Kidney (tissue), 14 donors: ENCODE data around the gene WWOX. TPM values are rescaled to one million over a fixed set of nuclear protein-coding genes. Genes with fewer than 3 reads are reported as not detected.

Experiments used
- DNase-seq, 5 donors: peaks; one replicate each; pipeline ENCODE4 v3.0.0-alpha.2; 2013 to 2020
- FAIRE-seq: peaks from 2 replicates; lab custom pipeline; 2012; peaks lifted over from hg19 to GRCh38; lab: Jason Lieb, UNC
- H3K27ac ChIP-seq, 2 donors: one replicate each; pipeline ENCODE4 v1.7.0; 2013; ENCODE audit warnings: low read depth in 2 of 2, low read length in 2 of 2, inconsistent platforms in 1 of 2
- H3K27me3 ChIP-seq: one replicate; pipeline ENCODE4 v1.7.1; 2013; ENCODE audit warnings: low read length, inconsistent platforms; ENCODE audit not compliant: control insufficient read depth, insufficient read depth
- H3K36me3 ChIP-seq, 3 donors: one replicate each; pipeline versions ENCODE4 v1.7.0 to v1.7.1; 2013; ENCODE audit warnings: low read length in 3 of 3, control low read depth in 1 of 3, inconsistent platforms in 1 of 3; ENCODE audit not compliant: insufficient read depth in 3 of 3, control insufficient read depth in 2 of 3
- H3K4me1 ChIP-seq, 3 donors: one replicate each; pipeline versions ENCODE4 v1.7.0 to v1.7.1; 2013; ENCODE audit warnings: low read length in 3 of 3, inconsistent platforms in 1 of 3, low read depth in 1 of 3; ENCODE audit not compliant: control insufficient read depth in 2 of 3, insufficient read depth in 2 of 3
- H3K4me3 ChIP-seq, 3 donors: one replicate each; pipeline versions ENCODE4 v1.7.0 to v1.8.1; 2013; ENCODE audit warnings: low read length in 3 of 3, control low read depth in 1 of 3, inconsistent platforms in 1 of 3
- H3K9ac ChIP-seq, 3 donors: one replicate each; pipeline versions ENCODE4 v1.7.0 to v1.7.1; 2013; ENCODE audit warnings: low read length in 3 of 3, control low read depth in 1 of 3, inconsistent platforms in 1 of 3
- H3K9me3 ChIP-seq, 3 donors: one replicate each; pipeline versions ENCODE4 v1.7.0 to v1.7.1; 2013; ENCODE audit warnings: low read length in 3 of 3, control low read depth in 1 of 3, inconsistent platforms in 1 of 3; ENCODE audit not compliant: control insufficient read depth in 2 of 3, insufficient read depth in 1 of 3
- intact Hi-C: fragments of 100-400 bp; cut with DNase I; formaldehyde crosslinking; loops from one replicate; pipeline ENCODE4 v1.11.1; 2022
- polyA plus RNA-seq: library from polyadenylated mRNA; stranded (reverse); fragments of 350-450 nt; fragmentation: Illumina TruSeq; extraction: RNeasy Lipid Tissue Mini Kit (QIAGEN cat#74804); gene quantifications from one replicate; pipeline ENCODE4 v1.2.3, GENCODE V29; 2014; ENCODE audit warnings: low read depth, low replicate concordance; ENCODE audit not compliant: insufficient read depth
- total RNA-seq: library from RNA; stranded (reverse); fragmentation: NEBNext Ultra II Directional; extraction: Animal tissue kit (Norgen Biotek cat#: 25700); gene quantifications from one replicate; pipeline ENCODE4 v1.2.1, GENCODE V29; 2021
- TF ChIP-seq, protein P1 (sequence below): IDR thresholded peaks from 3 replicates; pipeline ENCODE4 v1.5.1; 2012; ENCODE audit warnings: mild to moderate bottlenecking, moderate library complexity, borderline replicate concordance; ENCODE audit not compliant: insufficient read depth; ENCODE audit errors: extremely low read depth
- donor health status: control.
- donor health status: control.
- donor health status: control.
- donor health status: control.
- donor health status: control.
- donor health status: DM: yes; HTN: yes; CAD: no.
- donor health status: Normal renal cell carcinoma (clear cell type).

Gene WWOX
- total and polyA plus RNA-seq, 2 donors from 2014 or later: 22.5 to 30.3 TPM

DNA sequence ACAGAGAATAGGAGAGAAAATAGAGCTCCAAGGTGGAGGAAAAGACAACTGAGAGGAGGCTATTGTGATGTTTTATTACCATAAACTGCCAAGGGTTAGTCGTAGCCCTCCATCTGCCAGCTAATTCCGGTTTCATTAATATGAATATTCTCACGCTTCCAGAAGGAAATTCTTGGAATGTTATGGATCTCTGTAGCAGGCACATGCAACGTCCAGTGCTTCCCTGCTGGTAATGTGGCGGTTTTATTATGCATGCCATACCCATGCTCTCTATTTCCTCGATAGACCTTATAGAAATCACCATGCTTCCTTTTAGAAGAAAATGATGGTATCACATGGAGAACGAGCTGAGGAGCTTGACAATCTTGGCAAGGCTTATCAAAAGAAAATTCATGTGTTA is 1037.5 kb downstream of the WWOX start:
- intact Hi-C loops: no loop called here
- H3K27me3 ChIP-seq: no peaks in the 10 kb centered on the region
- TF ChIP-seq, protein P1, sequence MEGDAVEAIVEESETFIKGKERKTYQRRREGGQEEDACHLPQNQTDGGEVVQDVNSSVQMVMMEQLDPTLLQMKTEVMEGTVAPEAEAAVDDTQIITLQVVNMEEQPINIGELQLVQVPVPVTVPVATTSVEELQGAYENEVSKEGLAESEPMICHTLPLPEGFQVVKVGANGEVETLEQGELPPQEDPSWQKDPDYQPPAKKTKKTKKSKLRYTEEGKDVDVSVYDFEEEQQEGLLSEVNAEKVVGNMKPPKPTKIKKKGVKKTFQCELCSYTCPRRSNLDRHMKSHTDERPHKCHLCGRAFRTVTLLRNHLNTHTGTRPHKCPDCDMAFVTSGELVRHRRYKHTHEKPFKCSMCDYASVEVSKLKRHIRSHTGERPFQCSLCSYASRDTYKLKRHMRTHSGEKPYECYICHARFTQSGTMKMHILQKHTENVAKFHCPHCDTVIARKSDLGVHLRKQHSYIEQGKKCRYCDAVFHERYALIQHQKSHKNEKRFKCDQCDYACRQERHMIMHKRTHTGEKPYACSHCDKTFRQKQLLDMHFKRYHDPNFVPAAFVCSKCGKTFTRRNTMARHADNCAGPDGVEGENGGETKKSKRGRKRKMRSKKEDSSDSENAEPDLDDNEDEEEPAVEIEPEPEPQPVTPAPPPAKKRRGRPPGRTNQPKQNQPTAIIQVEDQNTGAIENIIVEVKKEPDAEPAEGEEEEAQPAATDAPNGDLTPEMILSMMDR: no peak
- H3K9ac ChIP-seq: no peak overlapping the region
- no peak overlapping the region for H3K4me3 ChIP-seq
- no peaks in the 10 kb centered on the region for H3K4me1 ChIP-seq
- FAIRE-seq: no peak
- H3K27ac ChIP-seq: no peak overlapping the region
- DNase-seq: no peak
- no peaks in the 10 kb centered on the region for H3K36me3 ChIP-seq
- H3K9me3 ChIP-seq: no peaks in the 10 kb centered on the region

DNA sequence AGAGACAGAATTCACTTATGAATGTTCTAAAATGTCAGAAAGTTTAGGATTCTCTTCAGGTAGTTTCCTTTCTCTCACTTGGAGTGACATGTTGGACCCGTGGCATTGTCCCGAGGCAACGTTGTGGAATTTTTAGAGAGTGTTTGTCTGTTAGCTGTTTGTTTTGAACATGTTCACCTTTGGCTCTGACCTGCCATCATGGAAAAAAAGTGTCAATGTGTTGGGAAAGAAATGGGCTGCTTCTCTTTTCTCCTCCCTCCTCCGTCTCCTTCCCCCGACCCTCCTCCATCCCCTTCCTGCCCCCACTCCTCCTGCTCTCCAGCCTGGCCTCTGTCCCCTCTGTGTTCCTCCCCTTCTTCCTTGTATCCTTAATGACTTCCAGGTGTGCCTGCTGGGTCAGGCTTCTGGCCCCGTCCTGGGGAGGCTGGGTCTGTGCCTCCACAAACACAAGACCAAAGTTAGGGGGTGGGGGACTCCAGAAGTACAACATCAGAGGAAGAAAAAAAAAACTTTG is 1038.0 kb downstream of the WWOX start:
- FAIRE-seq: no peak
- Histone ChIP-seq H3K36me3 (no peaks in the 10 kb centered on the region), H3K4me3 (no peak overlapping the region), H3K9me3 (no peaks in the 10 kb centered on the region), H3K4me1 (no peaks in the 10 kb centered on the region), H3K27me3 (no peaks in the 10 kb centered on the region), H3K27ac (no peak overlapping the region), H3K9ac (no peak overlapping the region)
- no peak for DNase-seq
- TF ChIP-seq, protein P1: no peak
- intact Hi-C loops: no loop called here

DNA sequence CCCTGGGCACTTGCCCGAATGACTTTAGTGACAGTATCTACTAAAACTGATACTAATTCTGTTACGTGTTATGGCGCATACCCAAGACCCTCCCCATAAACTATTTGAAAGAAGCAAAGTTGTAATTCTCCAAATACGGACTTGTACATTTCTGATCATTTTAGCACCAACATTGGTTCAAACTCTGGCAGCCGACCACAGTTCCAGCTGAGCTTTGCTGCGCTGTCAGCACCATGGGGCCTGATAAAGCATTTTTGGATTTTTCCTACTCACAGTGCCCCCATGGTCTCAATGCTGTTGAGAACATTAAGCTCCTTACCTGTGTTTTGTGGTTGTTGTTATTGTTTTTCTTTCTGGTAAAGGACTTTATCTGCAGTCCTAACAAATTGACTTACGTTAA is 1040.3 kb downstream of the WWOX start:
- no peak for FAIRE-seq
- no peaks in the 10 kb centered on the region for H3K4me1 ChIP-seq
- intact Hi-C loops: no loop called here
- TF ChIP-seq, protein P1: no peak
- no peak for DNase-seq
- H3K4me3 ChIP-seq: no peak overlapping the region
- H3K27me3 ChIP-seq: no peaks in the 10 kb centered on the region
- no peaks in the 10 kb centered on the region for H3K36me3 ChIP-seq
- H3K27ac ChIP-seq: no peak overlapping the region
- no peaks in the 10 kb centered on the region for H3K9me3 ChIP-seq
- no peak overlapping the region for H3K9ac ChIP-seq

DNA sequence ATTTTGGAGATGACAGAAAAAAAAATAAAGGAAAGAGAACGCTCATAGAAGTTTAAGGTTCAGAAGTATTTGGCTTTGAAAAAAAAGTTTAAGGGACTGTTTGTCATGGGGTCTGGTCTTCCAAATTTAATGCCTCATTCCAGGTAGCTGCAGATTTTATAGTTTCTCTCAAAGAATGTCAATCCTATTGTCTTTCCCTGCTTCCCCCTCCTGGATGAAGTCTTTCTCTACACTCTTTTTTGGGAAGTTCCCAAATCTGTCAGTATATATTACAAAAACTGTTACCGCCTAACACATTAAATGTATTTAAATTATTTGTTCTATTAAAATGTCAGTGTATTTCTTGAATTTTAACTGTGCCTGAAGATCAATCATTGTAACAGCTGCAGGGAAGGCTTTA is 1043.6 kb downstream of the WWOX start:
- no peaks in the 10 kb centered on the region for H3K36me3 ChIP-seq
- H3K27me3 ChIP-seq: no peaks in the 10 kb centered on the region
- no peaks in the 10 kb centered on the region for H3K4me1 ChIP-seq
- FAIRE-seq (no peak), DNase-seq (no peak)
- no peaks in the 10 kb centered on the region for H3K9me3 ChIP-seq
- TF ChIP-seq, protein P1: no peak
- intact Hi-C loops: no loop called here
- H3K4me3 ChIP-seq: no peak overlapping the region
- no peak overlapping the region for H3K27ac ChIP-seq
- H3K9ac ChIP-seq: no peak overlapping the region
